ENCODE data around the gene ASMTL. TPM values are rescaled to one million over a fixed set of nuclear protein-coding genes. Genes with fewer than 3 reads are reported as not detected.

The ASMTL gene, protein sequence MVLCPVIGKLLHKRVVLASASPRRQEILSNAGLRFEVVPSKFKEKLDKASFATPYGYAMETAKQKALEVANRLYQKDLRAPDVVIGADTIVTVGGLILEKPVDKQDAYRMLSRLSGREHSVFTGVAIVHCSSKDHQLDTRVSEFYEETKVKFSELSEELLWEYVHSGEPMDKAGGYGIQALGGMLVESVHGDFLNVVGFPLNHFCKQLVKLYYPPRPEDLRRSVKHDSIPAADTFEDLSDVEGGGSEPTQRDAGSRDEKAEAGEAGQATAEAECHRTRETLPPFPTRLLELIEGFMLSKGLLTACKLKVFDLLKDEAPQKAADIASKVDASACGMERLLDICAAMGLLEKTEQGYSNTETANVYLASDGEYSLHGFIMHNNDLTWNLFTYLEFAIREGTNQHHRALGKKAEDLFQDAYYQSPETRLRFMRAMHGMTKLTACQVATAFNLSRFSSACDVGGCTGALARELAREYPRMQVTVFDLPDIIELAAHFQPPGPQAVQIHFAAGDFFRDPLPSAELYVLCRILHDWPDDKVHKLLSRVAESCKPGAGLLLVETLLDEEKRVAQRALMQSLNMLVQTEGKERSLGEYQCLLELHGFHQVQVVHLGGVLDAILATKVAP
- total RNA-seq (11.0 and 12.9 TPM in 2 replicates), polyA plus RNA-seq (17.7 and 19.8 TPM in 2 replicates), polyA minus RNA-seq (ENCODE audit: low replicate concordance) (21.6 and 21.9 TPM in 2 replicates)
- 29.7 and 31.9 TPM in 2 replicates for polyA plus RNA-seq (2012)

DNA sequence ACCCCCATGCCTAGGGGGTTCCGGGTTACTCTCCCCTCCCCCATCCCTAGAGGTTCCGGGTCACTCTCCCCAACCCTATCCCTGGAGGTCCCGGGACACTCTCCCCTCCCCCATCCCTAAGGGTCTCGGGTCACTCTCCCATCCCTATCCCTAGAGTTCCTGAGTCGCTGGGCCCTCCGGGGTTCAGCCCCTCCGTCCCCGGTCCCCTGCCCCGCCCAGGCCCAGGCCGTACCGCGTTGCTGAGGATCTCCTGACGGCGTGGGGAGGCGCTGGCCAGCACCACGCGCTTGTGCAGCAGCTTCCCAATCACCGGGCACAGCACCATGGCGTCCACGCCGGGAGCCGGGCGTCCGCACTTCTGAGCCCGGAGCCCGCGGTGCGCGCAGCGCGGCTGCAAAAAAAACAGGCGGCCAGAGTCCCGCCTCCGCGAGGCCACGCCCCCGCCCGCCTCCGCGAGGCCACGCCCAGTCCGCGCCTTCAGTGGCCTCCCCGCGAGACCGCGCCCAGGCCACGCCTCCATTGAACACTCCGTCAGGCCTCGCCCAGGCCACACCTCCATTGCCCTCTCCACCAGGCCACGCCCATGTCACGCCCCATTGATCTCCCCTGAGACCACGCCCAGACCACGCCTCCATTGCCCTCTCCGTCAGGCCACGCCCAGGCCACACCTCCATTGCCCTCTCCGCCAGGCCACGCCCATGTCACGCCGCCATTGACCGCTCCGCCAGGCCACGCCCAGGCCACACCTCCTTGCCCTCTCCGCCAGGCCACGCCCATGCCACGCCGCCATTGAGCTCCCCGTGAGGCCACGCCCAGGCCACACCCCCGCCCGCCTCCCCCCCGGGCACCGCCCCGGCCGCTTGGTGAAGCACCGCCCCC, at the start of gene ASMTL:
ASMTL (minus strand) TSS at position 394 of the 879 bp plus-strand sequence; CDS start at position 325, 69 bp downstream.
- TF ChIP-seq, protein P1, sequence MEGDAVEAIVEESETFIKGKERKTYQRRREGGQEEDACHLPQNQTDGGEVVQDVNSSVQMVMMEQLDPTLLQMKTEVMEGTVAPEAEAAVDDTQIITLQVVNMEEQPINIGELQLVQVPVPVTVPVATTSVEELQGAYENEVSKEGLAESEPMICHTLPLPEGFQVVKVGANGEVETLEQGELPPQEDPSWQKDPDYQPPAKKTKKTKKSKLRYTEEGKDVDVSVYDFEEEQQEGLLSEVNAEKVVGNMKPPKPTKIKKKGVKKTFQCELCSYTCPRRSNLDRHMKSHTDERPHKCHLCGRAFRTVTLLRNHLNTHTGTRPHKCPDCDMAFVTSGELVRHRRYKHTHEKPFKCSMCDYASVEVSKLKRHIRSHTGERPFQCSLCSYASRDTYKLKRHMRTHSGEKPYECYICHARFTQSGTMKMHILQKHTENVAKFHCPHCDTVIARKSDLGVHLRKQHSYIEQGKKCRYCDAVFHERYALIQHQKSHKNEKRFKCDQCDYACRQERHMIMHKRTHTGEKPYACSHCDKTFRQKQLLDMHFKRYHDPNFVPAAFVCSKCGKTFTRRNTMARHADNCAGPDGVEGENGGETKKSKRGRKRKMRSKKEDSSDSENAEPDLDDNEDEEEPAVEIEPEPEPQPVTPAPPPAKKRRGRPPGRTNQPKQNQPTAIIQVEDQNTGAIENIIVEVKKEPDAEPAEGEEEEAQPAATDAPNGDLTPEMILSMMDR (conservative IDR thresholded peaks at IDR 0.05 in 1 of 2, IDR thresholded peaks at IDR 0.05 in 1 of 2; ENCODE audit: low read depth in 1 of 2, low read length in 2 of 2) = no peak
- no peak for TF ChIP-seq EZH2 (IDR thresholded peaks at IDR 0.05; ENCODE audit: low read length, missing control alignments)
- Histone ChIP-seq H3K9me3 (ENCODE audit: control insufficient read depth, insufficient read depth, low read depth, low read length) (no peaks in the 10 kb centered on the region), H3K27ac (ENCODE audit: insufficient read depth, low read length) (peak within 1 kb of the TSS; percentile 72), H4K20me1 (ENCODE audit: control insufficient read depth, extremely low read depth, insufficient read depth, low read length) (no peaks in the 10 kb centered on the region), H3K36me3 (ENCODE audit: control insufficient read depth, insufficient read depth, low read length) (no peaks in the 10 kb centered on the region), H3K4me1 (ENCODE audit: control insufficient read depth, extremely low read depth, insufficient read depth, low read length) (no peaks in the 10 kb centered on the region), H3K4me3 (replicated peaks in 1 of 4; ENCODE audit: control extremely low read depth in 1 of 4, insufficient read depth in 1 of 4, low read depth in 3 of 4, low read length in 4 of 4) (peak within 1 kb of the TSS; percentile 71 to 90 (median 78)), H3K9ac (ENCODE audit: insufficient read depth, low read length) (peak within 1 kb of the TSS; percentile 80), H3K79me2 (ENCODE audit: control insufficient read depth, insufficient read depth, low read length) (peaks cover 20% of the 10 kb centered on the region), H3K27me3 (ENCODE audit: control insufficient read depth, insufficient read depth, low read length) (no peaks in the 10 kb centered on the region), H2AFZ (ENCODE audit: low read length) (peak within 1 kb of the TSS; percentile 84), H3K4me2 (ENCODE audit: extremely low read depth, insufficient read depth, low read length) (peak within 1 kb of the TSS; percentile 68)
- peak; percentile 94 to 100 for DNase-seq (ENCODE audit: low read depth in 2 of 2)

GRCh38 chrX:1502241-1502640, 49.5 kb upstream of the ASMTL start:
- Histone ChIP-seq H3K27me3 (ENCODE audit: control insufficient read depth, insufficient read depth, low read length) (no peaks in the 10 kb centered on the region), H3K4me1 (ENCODE audit: control insufficient read depth, extremely low read depth, insufficient read depth, low read length) (no peaks in the 10 kb centered on the region), H3K9ac (ENCODE audit: insufficient read depth, low read length) (no peak overlapping the region), H3K27ac (ENCODE audit: insufficient read depth, low read length) (no peak overlapping the region), H3K4me2 (ENCODE audit: extremely low read depth, insufficient read depth, low read length) (no peak overlapping the region), H4K20me1 (ENCODE audit: control insufficient read depth, extremely low read depth, insufficient read depth, low read length) (no peaks in the 10 kb centered on the region), H2AFZ (ENCODE audit: low read length) (no peak overlapping the region), H3K4me3 (replicated peaks in 1 of 4; ENCODE audit: control extremely low read depth in 1 of 4, insufficient read depth in 1 of 4, low read depth in 3 of 4, low read length in 4 of 4) (no peak overlapping the region), H3K9me3 (ENCODE audit: control insufficient read depth, insufficient read depth, low read depth, low read length) (no peaks in the 10 kb centered on the region), H3K36me3 (ENCODE audit: control insufficient read depth, insufficient read depth, low read length) (no peaks in the 10 kb centered on the region), H3K79me2 (ENCODE audit: control insufficient read depth, insufficient read depth, low read length) (no peaks in the 10 kb centered on the region)
- TF ChIP-seq, protein P1 (conservative IDR thresholded peaks at IDR 0.05 in 1 of 2, IDR thresholded peaks at IDR 0.05 in 1 of 2; ENCODE audit: low read depth in 1 of 2, low read length in 2 of 2) = no peak
- no peak for DNase-seq (ENCODE audit: low read depth in 2 of 2)

All from fibroblast of lung (primary cell).